LNCAP (cell line): ENCODE measurements around the gene GNA14.

Experiments
- TF ChIP-seq, protein P1 (sequence below): fragments of 450-650 bp; IDR thresholded peaks from 2 replicates; pipeline ENCODE4 v1.5.1; 2017; ENCODE audit warnings: mild to moderate bottlenecking

Gene GNA14

GRCh38 chr9:77374266-77374665 lies 273.9 kb downstream of the GNA14 start:
- TF ChIP-seq, protein P1, sequence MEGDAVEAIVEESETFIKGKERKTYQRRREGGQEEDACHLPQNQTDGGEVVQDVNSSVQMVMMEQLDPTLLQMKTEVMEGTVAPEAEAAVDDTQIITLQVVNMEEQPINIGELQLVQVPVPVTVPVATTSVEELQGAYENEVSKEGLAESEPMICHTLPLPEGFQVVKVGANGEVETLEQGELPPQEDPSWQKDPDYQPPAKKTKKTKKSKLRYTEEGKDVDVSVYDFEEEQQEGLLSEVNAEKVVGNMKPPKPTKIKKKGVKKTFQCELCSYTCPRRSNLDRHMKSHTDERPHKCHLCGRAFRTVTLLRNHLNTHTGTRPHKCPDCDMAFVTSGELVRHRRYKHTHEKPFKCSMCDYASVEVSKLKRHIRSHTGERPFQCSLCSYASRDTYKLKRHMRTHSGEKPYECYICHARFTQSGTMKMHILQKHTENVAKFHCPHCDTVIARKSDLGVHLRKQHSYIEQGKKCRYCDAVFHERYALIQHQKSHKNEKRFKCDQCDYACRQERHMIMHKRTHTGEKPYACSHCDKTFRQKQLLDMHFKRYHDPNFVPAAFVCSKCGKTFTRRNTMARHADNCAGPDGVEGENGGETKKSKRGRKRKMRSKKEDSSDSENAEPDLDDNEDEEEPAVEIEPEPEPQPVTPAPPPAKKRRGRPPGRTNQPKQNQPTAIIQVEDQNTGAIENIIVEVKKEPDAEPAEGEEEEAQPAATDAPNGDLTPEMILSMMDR: no peak
